LoVo (cell line): ENCODE data around the gene EVI5.
"Not testable (repeated sequence)": the region's sequence is repeated elsewhere in the genome, so short reads cannot be mapped to it uniquely, and the experiment has no call there.

Experiments
- DNase-seq: peaks from one replicate; pipeline ENCODE4 v3.0.0-alpha.2; 2016; ENCODE audit warnings: low spot score

The EVI5 gene

DNA sequence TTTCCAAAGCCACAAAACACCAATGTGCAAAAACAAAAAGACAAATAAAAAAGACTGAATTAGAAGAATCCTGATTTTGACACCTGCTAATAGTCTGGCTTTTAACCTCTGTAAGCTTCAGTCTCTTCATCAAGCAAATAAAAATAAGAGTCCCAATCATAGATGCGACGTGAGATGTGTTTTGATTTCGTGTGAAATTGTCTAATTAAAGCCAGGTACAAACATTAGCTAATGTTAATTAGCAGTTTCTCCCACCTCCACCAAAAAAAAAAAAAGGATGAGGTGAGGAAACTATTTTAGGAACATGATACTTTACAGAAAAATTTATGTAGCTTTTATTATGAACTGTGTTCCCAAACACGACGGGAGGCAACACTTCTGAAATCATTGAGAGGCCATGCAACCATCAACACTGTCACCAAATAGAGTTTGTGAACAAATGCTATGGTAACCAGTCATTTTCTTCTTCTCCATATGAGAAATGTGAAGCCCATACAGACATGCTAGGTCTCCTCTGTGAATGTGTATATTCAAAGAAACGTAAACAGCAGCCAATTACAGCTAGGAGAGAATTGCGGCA, 6.7 kb upstream of the EVI5 start:
- no peak for DNase-seq

DNA sequence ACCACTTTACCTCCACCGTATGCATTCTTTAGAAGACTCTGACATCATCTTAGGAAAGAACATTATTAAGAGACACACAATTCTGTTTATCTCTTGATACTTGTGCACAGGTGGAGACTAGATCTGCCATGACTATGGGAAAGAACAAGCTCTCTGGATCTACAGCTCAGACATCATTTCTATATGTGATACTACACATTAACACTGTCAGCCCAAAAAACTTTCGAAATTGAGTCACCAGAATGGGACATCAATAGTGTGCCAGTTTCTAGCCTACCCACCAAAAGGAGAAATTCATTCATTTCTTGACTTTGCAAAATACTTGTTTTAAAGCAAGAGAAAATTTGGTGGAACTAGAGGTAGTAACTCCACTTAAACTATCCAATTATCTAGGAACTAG, 6.0 kb upstream of the EVI5 start:
- DNase-seq: no peak

DNA sequence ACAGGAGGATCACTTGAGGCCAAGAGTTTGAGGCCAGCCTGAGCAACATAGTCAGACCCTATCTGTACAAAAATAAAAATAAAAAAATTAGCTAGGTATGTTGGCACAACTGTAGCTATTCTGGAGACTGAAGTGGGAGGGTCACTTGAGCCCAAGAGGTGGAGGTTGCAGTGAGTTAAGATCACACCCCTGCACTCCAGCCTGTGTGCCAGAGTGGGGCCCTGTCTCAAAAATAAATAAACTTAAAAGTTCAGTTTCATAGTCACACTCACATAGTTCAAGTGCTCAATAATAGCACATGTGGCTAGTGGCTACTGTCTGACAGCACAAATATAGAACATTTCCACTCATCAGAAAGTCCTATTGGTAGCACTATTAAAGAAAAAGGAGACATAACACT, 5.2 kb upstream of the EVI5 start:
- no peak for DNase-seq

DNA sequence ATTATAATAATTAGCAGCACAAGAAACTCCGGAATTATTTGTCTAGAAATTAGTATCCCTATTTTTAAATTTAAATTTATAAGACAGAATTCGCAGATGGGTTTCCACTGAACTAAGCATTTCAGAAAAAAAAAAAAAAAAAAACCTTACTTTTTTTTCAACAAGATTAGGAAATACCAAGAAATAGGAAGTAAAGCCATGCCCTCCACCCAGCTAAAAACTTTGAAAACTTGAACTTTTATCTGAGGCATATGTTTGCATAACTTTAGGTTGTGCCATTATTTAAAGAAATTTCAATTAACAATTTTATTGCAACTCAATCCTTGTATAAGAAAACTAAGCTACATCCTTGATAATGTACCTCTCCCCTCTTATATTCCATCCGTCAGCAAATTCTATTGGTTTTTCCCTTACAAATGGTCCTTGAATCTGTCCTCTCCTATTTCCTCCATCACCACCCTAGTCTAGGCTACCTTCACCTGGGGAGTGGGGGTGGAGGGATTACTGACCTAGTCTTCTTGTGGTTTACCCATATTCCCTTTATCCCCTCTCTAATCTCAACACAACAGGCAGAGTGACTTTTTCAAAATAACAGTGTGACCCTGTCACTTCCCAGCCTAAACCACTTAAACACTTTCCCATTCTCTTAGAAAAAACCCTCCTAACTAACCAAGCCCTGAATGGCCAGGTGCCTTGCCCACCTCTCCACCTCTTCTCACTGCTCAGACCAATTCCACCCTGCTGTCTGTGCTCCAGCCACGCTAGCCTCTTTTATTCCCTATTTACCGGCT, 1.4 kb upstream of the EVI5 start:
- no peak for DNase-seq

DNA sequence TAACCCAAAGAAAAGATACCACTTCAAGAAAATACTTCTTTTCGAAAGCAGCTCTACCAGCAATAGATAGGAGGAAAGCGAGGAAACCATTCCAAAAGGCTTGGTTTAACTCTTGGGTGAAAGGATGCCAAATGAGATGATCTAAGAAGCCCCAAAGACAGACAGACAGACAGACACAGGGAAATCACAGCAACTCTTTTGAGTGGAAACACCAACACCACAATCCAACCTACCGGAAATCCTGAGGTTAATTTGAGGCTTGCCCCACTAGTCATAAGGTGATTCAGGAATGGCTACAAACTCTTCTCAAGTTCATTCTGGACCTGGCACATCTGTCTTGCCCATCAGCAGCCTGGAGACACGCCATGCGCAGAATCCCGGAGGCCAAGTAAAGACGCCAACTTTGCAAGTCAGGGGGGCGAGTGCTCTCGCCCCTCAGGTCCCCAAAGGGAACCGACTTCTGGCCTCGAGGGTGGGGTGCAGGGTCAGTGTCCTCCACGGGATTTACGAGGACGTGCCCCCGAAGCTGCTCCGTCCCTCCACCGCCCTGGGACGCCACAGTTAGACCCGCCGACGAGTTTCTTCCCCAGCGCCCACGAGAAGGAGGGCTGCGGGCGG, 778 bp downstream of the EVI5 start:
- DNase-seq: peak; percentile 34

DNA sequence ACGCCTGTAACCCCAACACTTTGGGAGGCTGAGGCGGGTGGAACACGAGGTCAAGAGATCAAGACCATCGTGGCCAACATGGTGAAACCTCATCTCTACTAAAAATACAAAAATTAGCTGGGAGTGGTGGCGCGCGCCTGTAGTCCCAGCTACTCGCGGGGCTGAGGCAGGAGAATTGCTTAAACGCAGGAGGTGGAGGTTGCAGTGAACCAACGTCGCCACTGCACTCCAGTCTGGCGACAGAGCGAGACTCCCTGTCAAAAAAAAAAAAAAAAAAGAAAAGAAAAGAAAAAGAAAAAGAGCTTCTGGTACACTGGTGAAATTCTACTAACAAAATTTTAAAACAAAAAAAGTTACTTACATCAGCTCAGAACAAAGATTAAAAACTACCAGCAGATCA, 1.4 kb downstream of the EVI5 start:
- DNase-seq: not testable (repeated sequence)

DNA sequence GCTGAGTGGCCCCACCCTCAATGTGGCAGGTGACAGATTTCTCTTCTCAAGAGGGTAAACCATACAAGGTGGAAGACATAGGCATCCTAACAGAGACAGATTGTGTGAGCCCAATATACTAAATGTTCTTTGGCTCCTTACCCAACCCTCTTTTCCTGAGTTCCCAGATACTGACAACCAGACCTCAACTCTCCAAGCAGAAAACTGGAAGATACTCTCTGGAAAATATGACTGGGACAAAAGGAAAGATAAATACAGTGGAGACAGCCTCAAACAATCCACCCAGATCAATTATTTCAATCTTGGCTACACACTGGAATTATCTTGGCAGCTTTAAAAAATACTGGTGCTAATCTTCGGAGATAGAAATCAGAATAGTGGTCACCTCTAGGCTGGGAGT, 6.5 kb downstream of the EVI5 start:
- DNase-seq: no peak

DNA sequence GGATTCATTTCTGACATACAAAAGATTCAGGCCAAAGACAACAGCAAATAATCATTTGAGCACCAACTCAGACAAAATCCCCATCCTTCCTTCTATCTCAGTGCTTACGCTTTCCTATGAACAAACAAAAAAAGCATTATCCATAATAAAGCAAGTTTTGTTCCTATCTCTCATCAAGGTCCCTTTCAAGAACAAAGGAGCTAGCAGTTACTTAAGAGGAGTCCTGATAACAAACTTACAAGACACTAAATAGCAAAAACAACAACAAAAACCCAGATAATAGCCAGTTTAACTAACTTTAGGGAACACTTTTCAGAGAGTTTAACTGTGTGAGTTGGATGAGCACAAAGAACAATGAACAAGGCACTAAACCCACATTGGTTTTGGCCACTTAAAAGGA, 10.5 kb downstream of the EVI5 start:
- no peak for DNase-seq

DNA sequence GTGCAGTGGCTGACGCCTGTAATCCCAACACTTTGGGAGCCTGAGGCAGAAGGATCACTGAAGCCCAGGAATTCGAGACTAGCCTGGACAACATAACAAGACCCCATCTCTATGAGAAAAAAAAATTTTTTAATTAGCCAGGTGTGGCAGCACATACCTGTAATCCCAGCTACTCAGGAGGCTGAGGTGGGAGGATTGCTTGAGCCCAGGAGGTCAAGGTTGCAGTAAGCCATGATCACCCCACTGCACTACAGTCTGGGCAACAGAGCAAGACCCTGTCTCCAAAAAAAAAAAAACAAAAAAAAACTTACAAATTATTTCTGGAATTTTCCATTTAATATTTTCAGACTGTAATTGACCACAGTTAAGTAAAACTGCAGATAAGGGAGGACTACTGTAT, 11.2 kb downstream of the EVI5 start:
- not testable (repeated sequence) for DNase-seq

DNA sequence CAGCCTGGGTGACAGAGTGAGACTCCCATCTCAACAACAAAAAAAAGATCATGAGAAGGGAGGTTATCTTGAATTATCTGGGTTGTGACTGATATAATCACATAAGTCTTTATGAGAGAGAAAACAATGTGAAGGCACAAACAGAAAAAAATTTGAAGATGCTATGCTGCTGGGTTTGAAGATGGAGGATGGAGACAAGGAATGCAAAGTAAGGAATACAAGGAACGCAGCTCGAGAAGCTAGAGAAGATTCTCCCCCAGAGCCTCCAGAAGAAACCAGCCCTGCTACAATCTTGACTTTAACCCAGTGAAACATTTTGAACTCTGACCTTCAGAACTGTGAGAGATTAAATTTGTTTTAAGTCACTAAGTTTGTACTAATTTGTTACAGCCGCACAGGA, 15.1 kb downstream of the EVI5 start:
- no peak for DNase-seq

DNA sequence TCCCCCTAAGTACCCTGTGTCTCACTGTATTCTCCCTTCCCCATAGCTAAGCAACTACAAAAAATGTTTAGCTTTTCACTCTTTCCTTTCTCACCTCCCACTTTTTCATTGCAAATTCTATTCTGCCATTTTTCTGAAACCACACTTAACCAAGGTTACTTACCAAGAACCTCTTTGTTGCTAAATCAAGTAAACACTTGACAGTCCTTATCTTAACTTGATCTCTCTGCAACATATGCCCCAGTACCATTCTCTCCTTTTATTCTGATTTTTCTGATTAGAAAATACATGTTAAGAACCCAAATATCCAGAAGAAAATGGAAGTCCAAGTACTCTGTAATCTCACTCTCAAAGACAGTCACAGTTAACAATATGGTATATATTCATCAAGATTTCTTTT, 16.0 kb downstream of the EVI5 start:
- no peak for DNase-seq

DNA sequence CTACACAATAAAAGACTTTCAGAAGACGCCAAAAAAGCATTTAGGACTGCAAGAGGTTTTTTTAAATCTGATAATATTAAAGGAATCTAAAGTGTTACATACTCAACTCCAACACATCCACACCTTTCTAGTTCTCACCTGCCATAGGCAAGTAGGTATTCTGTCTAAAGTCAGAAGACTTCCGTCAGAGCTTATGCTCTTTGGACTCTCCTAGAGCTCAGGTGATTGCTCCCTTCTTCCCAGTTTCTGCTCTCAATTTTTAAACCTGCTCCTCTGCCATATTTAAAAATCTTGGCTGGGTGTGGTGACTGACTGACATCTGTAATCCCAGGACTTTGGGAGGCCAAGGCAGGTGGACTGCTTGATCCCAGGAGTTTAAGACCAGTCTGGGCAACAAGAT, 16.6 kb downstream of the EVI5 start:
- no peak for DNase-seq

DNA sequence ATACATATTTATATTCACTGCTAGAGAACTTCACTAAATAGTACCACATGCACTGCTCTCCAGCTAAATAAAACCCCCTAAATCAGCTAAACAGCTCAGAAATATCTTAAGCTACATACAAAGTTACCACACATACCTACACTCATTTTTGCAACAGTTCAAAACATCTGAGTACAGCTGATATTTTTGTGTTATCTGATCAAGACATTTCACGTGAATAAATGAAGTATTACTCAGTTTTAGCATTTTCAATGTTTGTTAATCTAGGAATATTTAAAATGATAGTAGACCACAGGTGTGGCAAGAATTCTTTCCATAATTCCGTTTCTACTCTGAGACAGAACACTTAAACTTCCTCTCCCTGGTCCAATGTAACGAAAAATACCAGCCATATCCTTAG, 20.8 kb downstream of the EVI5 start:
- DNase-seq: no peak

DNA sequence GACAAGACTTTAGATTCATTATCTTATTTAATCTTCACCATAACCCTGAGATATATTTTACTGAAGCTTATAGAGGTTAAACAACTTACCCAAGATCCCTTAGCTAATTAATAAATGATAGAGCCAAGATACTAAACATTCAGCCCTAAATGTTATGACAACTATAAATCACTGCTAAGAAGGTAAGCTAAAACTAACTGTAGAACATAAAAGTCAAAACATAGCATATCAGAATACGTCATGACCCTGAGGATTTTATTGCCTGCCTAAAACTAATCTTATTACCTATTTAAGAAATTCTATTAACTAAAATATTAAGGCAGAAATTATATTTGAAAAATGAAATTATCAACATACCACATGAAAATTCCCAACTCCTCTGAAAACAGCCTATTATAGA, 22.6 kb downstream of the EVI5 start:
- DNase-seq: no peak

DNA sequence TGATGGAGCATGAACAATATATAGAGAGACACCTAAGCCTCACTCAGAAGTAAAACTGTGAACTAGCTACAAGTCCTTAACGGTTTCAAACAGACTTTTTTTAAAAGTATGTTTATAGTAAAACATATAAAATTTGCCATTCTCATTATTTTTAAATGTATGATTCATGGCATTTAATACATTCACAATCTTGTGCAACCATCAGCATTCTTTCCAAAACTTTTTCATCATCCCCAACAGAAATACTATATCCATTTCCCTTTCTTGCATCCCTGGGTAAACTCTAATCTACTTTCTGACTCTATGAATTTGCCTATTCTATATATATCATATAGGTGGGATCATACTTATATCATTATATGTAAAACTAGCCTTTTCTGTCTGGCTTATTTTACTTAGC, 25.5 kb downstream of the EVI5 start:
- DNase-seq: no peak

DNA sequence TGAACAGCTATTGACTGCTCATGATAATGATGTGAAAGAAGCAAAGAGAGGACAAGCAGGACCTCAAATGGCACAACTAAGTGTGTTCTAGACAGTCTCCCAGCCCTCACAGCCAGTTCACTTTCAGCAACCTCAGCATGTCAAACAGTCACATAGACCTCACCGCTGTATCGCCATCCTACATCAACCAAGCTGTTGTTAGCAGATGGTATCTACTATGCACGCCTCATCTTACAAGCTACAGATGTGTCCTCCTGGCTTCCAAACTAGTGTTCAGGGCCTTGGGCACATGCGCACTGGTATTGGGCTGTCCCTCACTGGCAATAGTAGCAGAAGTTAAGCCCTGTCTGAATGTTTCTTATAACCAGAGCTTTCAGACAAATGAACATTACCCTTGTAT, 28.4 kb downstream of the EVI5 start:
- DNase-seq: no peak

DNA sequence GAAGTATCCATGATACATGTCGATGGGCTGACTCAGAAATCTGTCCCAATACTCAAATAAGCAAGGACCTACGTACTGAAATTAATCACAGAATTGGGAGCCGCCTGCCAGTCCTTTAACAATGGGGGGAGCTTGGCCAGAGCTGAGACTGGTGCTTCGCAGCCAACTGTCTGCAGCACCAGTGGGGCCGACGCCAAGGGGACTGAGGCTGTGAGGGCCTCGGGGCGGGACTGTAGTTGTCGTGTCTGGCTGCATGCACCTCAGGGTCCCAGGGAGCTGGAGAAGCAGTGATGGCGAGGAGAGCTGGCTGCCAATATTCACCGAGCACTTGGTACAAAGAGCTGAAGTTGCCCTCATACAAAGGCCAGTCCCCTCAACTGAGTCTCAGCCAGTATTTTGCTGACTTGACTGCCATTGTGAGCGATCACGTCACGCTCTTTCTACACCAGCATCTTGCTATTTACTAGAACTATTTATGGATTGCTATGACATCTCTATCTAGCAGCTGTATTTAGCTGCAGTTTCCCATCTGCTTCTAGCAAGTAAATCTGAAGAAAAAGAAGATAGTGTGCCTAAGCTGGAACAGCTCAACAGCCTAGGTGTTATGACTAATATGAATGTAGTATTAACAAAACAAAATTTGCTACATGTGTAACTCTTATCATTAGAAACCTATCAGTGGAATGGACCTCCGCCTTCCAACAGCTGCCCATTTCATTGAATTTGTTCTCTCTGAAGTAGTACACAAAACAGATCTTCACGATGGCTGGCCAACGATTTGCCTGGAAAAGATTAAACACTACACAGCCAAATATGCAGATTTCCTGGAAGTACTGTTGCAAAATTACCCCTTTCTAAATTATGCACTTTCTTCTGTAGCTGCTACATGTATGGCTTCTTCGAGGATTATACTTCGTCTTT, 29.1 kb downstream of the EVI5 start:
- DNase-seq: no peak

DNA sequence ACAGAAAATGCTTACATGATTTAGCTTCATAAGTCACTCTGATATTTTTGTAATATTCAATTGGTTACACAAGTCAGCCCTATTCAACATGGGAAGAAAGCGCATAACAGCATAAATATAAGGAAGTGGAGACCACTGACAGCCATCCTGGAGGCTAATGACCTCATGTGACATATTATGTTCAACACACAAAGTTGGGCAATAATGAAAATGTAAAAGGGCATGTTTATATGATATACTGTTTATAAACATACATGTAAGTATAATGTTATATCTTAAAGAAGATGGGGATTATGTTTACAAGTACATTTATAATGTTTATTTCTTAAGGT, 30.2 kb downstream of the EVI5 start:
- no peak for DNase-seq

DNA sequence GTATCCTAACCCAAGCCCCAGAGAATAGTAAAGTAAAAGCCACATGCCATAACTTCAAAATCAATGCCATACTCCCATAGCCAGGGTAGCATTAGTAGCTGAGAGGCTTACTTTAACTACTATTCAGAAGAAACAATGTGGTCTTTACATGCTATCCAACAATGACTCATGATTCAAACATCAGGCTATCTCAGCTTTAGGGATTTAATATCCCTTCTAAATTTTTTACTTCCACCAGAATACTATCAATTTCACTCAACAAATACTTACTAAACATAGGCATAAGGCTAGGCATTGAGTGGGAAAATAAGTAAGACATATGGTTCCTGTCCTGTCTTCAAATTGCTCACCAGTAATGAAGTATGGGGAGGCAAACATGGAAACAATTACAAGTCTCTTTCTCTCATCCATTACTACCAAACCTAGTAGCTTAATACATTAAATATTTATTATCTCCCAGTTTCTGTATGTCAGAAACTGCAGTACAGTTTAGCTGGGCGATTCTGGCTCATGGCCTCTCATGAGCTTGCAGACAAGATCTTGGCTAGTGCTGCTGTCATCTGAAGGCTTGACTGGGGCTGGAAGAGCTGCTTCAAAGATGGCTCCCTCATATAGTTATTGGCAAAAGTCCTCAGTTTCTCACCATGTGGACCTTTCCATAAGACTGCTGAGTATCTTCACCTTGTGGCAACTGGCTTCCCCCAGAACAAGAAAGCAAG, 30.7 kb downstream of the EVI5 start:
- DNase-seq: no peak

DNA sequence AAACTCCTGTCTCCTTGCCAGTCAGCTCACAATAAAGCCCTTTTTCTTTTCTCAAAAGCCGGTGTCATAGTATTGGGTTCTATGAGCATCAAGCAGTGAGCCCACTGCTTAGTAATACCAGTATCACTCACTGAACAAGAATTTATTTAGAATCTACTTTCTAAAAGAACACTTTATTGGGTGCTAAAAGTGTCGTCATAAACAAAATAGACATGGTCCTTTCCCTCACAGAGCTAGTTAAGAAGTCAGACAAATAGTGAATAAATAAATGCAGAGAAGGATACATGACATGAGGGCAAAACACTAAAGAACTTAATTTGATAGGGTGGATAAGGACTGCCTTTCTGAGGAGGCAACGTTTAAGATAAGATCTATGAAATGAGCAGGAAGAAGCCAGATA, 32.2 kb downstream of the EVI5 start:
- DNase-seq: no peak

DNA sequence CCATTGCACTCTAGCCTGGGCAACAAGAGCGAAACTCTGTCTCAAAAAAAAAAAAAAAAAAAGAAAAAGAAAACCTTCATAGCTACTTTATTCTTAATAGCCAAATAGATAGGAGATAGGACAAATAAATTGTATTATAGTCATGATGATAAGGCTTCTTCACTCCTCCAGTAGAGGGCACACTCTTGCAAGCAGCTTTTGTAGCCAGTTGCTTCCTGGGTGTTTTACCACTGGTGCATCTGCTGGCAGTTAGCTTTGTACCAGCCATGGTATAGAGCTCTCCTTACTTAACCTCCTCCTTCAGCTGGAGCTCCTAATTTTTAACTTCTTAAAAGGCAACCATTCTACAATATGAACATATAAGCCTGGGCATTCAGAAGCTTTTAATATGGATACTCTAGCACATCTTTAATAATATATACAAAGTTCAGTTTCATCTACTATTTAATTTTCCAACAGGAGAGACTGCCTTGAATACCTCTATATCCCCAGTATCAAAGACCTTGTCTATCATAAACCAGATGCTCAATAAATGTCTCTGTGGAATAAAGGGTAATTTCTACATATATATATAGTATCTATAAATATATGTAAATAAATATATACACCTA, 35.8 kb downstream of the EVI5 start:
- DNase-seq: peak; percentile 56

DNA sequence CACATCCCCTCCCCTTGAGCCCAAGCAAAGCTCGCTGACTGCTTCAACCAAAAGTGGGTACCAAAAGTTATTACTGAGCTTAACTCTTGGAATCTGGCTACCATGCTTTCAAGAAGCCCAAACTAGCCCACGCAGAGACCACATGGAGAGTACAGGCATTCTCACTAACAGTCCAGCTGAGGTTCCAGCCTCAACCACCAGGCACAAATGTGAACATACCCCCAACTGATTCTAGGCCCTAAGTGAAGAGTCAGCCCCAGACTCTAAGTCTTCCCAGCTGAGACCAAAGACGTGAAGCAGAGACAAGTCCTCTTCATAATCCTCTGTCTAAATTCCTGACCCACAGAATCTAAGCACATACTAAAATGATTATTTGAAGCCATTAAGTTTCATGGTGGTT, 36.8 kb downstream of the EVI5 start:
- no peak for DNase-seq
